IMR-90 (cell line): ENCODE data around the gene HMHB1. TPM values are rescaled to one million over a fixed set of nuclear protein-coding genes. Genes with fewer than 3 reads are reported as not detected.

Experiments
- BHLHE40 ChIP-seq: fragments of 150-350 bp; IDR thresholded peaks from 2 replicates; pipeline ENCODE4 v1.6.1; 2016; ENCODE audit warnings: mild to moderate bottlenecking, low read depth, low read length
- FOS ChIP-seq: fragments of 150-350 bp; IDR thresholded peaks from 2 replicates; pipeline ENCODE4 v1.6.1; 2016; ENCODE audit warnings: low read depth, low read length
- MAFK ChIP-seq: IDR thresholded peaks from 2 replicates; pipeline ENCODE4 v1.6.1; 2012; ENCODE audit warnings: low read depth, low read length, improper control_type of control experiment
- MAZ ChIP-seq: IDR thresholded peaks from 2 replicates; pipeline ENCODE4 v1.6.1; 2012; ENCODE audit warnings: low read depth, mild to moderate bottlenecking, low read length, improper control_type of control experiment, moderate library complexity, borderline replicate concordance
- NFE2L2 ChIP-seq: fragments of 150-350 bp; IDR thresholded peaks from 2 replicates; pipeline ENCODE4 v1.6.1; 2016; ENCODE audit warnings: low read depth, mild to moderate bottlenecking, low read length
- polyA plus RNA-seq, 3 experiments: library from polyadenylated mRNA; depleted of rRNA; stranded (reverse); fragments of >200 nt; gene quantifications; 2 replicates each; pipeline ENCODE4 v1.2.3, GENCODE V29; 2012; ENCODE audit warnings: low replicate concordance in 1 of 3
- total RNA-seq: library from RNA; depleted of rRNA; stranded (reverse); fragments of >200 nt; gene quantifications from 2 replicates; pipeline ENCODE4 v1.2.3, GENCODE V29; 2012

Gene HMHB1
- total and polyA plus RNA-seq, 2 of the 4 experiments (the other 2 are of a cell fraction) = not detected

GRCh38 chr5:143824851-143825720 is 13.1 kb downstream of the HMHB1 start (continued):
- TF ChIP-seq MAFK = no peak
- no peak for TF ChIP-seq BHLHE40
- TF ChIP-seq FOS = no peak
- no peak for TF ChIP-seq NFE2L2
- TF ChIP-seq MAZ = no peak
